TTC549 (cell line): ENCODE results near the gene CTR9.
A peak's percentile ranks its signal among the peaks of the same experiment; 100 is the strongest.

Experiments used
- FAIRE-seq: peaks from 2 replicates; lab custom pipeline; 2012; peaks lifted over from hg19 to GRCh38; lab: Jason Lieb, UNC

The CTR9 gene

DNA sequence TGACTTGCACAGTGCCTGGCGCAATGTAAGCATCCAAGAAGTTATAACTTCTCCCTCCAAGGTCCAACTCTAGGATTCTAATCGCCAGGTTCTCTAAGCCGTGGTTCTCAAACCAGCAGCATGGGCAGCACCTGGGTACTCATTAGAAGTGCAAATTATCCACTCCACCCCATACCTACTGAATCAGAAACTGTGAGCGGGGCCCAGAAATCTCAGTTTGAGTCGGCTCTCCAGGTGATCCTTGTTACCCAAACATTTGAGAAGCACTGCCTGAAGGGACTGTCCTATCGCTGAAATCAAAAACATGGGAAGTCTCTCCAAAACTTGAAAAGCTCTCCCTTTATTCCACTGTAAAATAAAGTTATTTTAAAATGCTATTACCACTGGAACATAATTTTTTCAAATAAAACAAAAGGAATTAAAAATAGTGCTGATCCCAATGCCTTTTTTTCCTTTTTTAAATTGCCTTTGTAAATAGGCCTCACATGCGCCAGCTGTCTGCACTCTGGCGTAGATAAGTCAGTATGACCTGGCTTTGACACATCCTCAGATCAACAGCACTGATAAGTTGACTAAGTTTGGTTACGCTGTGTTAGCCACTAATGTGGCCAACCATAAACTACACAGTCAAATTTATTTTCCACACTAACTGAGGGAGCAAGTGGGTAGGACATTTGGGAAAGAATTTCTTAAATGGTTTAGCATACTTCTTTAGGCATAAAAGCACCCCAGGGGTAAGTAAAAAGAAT is 8.4 kb upstream of the CTR9 start:
- no peak for FAIRE-seq

DNA sequence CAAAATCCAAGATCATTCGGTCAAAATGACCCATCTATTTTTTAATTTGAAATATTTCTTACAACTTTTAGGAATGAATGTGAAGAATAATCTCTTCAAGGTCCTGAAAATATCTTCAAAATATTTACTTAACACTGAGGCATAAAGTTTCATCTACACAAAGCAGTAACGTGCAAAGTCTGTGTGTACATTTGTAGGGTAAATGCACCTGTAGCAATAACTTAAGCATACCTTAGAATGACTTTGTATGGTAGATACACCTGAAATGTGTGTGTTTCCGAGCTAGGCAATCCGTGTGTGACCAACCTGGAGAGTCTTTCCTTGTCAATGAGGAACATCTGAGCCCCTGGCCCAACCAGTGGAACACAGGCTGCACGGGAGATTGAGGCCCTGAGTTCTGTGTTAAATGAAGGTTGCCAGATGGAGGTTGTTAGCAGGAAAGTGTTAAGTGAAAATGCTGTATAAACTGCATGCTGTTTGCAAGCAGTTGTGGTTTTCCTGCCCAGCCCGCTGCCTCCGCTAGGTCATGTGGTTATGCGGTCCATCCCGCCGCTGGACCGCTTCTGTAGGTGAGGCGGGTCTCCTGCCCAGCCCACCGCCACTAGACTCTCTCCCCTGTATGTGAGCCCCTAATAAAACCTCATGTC is 7.6 kb upstream of the CTR9 start:
- FAIRE-seq = no peak

DNA sequence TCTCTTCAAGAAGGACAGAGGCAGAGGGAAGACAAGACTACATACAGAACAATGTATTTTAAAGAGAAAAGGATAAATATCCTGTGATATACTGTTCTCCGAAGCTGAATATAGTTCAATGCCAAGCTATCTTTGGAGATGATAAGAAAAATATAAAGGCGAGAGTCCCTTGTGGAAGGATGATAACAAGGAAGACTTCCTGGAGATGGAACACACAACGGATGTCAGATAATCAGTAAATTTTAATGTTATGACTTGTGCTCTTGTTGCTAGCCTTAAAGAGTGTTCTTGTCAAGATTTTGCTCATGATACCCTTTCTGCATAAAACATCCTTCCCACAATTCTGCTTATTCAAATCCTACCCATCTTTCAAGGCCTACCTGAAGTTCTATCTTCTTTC is 6.8 kb upstream of the CTR9 start:
- no peak for FAIRE-seq

DNA sequence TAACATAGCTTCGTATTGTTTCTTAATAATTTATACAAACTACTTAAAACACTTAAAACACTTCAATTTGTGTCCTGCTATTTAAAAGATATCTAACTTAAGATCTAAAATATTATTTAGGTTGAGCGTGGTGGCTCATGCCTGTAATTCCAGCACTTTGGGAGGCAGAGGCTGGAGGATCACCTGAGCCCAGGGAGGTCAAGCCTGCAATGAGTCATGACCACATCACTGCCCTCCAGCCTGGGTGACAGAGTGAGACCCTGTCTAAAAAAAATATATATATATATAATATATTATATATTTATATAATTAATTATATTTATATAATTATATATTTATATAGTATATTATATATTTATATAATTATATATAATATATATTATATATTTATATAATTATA is 4.2 kb upstream of the CTR9 start:
- FAIRE-seq = no peak

DNA sequence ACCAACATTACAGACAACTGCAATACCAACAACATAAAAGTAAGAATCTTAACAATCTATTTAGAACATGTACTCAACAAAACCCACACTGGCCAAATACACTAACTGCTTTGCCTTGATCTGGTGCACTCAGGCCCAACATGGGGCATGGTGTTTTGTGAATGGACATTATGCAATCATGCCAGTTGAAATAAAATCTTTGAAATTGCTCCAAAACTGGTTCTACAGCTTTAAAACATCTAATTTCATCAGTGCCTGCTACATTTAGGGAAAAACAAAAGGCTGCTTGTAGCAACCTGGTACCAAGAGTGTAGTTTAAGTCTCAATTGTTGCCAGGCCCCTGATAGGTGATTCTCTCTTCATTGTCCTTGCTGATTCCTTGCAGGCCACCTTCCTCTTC is 3.3 kb upstream of the CTR9 start:
- FAIRE-seq = no peak

DNA sequence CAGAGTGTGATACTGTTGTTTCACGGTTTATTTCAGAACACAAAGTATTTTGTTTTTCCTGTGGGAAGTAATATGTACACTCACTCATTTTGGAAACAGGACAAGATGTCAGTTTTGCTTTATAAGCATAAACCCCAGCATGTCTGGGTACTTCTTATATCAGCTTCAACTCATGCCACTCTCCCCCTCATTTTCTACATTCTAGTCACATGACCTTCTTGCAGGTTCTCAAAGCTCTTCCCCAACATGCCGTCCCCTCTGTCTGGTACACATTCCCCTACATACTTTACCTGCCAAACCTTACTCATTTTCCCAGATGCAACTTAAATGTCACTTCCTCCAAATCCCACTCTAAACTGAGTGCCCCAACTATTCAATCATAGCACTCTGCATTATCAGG is 1.6 kb upstream of the CTR9 start:
- FAIRE-seq = no peak

DNA sequence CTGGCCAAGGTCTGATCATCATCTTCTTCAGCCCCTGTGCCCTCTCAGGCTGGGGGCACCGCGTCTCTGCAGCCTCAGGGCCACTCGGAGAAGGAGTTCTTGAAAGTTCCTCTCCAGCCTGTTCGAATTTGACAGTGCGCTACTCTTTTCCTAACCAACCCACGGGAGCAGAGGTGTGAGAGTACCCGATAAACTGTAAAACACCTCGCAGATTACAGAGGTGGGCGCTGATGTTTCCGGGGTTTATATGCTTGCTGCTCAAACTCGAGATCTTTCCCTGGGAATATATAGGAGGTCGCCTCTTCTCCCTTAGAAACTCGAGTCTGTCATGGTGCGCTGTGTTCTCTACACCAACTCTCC is 515 bp downstream of the CTR9 start:
- FAIRE-seq = no peak

DNA sequence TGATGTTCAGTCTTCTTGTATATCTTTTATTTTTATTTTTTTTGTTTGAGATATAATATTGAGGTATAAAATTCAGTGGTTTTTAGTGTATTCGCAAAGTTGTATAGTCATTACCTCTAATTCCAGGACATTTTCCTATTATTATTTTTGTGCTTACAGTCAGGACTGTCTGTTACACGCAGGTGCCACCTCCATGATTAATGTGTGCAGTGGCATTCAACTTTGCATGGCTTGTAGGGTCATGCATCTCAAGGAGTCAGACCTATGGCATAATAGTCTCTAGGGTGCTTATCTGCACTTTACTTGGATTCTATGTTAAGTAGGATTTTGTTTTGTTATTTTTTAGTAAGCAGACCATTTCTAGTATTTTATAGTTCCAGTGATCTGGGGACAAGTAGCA is 1.0 kb downstream of the CTR9 start:
- no peak for FAIRE-seq

DNA sequence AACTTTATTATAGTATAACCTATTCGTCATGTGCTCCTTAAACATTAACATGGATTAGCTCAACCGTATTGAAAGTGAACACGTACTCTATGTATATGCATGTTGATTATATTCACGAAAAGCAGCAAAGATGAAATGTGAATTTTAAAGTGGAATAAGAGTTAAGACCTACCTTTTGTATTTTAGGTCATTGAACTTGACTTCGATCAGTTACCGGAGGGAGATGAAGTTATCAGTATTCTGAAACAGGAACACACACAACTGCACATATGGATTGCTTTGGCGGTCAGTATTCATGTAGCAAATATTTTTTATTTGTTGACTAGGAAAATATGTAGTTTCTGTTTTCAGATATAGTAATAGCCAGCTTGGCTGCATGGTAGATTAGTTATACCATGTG is 1.4 kb downstream of the CTR9 start:
- FAIRE-seq = no peak

DNA sequence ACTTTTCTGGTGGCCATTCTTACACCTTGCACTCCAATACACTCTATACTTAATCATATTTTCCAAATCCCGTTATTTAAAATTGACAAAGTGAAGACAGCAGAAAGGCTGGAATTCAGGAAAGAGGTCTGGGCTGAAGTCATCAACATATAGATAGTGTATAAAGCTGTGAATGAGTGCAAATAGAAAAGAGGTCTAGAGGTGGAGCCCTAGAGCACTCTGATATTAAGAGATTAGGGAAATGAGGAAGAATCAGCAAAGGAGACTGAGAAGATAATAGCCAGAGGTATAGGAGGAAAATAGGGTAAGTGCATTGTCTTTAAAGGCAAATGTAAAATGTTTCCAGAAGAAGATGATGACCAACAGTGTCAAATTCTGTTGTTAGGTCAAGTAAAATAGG is 7.9 kb downstream of the CTR9 start:
- no peak for FAIRE-seq

DNA sequence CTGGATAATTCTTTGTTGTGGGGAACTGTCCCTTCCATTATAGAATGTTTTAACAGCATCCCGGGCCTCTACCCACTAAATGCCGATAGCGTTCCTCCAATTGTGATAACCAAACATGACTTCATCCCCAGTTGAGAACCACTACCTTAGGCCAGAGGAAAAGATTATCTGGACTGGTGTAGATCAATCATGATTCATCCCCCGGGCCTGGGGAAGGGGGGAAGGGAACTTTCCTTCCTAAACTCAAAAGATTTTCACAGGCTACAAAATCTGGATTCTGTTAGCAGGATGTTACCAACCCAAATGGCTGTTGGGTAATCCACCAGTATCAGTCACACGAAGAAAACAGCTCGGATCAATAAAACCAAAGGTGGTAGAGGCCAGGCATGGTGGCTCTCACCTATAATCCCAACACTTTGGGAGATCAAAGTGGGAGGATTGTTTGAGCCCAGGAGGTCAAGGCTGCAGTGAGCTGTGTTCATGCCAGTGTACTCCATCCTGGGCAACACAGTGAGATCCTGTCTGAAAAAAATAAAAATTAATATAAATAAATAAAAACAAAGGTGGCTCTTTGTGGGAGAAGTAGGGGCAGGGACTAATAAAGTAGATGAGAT is 10.1 kb downstream of the CTR9 start:
- no peak for FAIRE-seq

DNA sequence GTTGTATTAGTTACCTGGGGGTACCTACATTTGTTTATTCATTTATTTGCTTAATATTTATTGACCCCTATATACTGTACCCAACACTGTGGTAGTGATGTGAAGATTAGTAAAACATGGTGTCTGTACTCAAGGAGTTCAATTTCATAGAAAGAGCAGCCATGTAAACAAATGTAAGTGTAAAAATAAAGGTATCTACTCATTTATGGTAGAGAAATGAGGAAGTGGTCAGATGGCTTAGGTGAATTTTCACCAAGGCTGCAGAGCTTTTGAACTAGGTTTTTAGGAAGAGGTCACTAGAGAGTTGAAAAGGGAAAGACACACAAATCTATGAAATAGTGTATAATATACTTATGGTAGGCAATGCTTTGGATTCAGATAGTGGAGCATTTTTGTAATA is 11.1 kb downstream of the CTR9 start:
- no peak for FAIRE-seq

DNA sequence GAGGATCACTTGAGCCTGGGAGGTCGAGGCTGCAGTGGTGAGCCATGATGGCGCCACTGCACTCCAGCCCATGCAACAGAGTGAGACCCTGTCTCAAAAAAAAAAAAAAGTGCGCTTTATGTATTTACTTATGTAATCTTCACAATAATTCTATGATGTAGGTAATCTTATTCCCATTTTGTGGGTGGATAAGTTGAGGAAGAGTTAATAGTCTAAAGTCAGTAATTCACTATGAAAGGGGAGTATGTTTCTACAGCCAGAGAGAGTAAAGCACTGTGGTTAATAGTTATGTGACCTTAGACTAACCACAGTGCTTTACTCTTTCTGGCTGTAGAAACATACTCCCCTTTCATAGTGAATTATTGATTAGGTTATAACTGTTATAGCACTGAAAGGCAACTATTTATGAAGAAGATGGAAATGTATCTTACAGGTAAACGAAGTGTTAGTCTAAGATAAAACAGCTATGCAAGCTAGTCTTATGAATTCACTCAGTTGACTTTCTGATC is 11.9 kb downstream of the CTR9 start:
- FAIRE-seq = no peak

DNA sequence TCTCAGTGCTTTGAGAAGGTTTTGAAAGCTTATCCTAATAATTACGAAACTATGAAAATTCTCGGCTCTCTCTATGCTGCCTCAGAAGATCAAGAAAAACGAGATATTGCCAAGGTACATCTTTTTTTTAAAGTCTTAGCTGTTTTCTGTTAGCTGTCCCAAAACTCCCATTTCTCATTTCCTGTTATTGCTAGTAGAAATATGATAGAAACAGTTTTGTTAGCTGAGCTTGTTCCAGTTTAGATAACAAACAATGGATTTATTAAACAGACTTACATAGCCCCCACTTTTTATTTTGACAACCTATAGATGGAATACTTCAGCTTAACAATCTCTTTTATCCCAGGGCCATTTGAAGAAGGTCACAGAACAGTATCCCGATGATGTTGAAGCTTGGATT is 12.7 kb downstream of the CTR9 start:
- no peak for FAIRE-seq

DNA sequence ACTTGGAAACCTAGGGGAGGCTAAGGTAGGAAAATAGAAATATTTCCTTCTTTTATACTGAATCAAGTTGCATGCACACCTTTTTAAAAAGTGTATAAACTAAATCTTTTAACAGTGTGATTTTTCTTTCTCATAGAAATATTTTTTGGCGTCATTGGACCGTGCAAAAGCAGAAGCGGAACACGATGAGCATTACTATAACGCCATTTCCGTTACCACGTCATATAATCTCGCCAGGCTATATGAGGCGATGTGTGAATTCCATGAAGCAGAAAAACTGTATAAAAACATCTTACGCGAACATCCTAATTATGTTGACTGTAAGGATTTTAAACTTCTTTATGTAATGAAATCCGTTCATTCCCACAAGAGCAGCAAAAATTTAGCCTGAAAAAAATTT is 13.4 kb downstream of the CTR9 start:
- FAIRE-seq = no peak

DNA sequence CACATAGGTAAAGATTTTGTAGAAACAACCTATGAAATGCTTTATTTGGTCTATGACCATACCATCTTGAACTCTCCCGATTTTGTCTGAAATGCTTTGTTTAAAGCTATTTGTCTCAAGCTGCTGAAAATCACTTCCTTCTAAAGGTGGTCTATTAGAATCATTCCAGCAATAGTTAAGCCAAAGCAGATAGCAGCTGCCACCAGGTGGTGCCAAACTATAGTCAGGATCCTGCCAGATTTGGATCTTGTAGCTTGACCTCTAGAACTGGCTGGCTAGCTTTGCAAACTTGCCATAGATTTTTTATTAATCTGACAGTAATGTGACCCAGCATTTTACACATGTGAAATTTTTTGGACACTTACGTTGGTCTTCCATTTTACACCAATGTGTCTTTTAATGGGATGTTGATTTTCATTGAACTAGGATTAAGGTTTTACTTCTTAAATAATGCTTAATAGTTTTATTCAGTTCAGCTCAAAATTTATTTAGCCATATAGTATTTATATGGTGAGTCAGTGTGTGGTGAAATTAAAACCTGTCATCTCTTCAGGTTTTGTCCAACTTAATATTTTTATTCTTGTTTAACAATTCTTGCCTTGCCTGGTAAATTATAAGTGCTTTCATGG is 19.7 kb downstream of the CTR9 start:
- FAIRE-seq = peak; percentile 3

DNA sequence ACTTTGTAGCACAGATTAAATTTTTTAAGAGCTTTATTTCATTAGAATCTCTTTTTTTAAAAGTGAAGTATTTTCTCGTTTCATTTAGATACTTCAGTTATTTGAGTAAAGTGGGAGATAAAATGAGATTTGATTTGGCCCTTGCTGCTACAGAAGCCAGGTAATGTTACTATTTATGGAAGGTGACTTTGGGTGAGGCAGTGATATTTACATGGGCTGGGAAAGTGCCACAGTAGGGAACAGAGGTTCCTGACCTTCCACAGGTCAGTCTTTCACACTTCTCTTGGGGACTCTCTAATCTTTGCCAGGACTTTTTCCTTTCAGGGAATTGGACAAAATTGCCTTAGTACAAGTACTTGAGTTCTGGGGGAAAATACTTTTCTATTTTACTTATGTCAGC is 20.4 kb downstream of the CTR9 start:
- no peak for FAIRE-seq

DNA sequence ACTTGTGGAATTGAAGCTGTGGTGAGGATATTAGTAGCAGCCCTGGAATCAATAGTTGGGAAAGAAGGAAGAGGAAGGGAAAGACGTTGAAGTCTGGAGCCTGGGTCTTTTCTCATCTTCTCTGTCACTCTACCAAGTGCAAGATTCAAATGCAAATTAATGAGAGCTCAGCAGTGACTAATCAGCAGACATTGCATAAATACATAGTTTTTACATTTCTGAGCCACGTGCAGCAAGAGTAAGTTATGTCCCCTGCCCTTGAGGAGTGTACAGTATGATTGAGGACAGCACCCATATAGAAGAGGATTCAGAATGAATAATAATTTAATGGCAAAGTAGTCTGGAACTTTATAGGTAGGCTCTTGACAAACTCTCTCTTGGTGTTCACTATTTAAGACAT is 23.8 kb downstream of the CTR9 start:
- FAIRE-seq = no peak

DNA sequence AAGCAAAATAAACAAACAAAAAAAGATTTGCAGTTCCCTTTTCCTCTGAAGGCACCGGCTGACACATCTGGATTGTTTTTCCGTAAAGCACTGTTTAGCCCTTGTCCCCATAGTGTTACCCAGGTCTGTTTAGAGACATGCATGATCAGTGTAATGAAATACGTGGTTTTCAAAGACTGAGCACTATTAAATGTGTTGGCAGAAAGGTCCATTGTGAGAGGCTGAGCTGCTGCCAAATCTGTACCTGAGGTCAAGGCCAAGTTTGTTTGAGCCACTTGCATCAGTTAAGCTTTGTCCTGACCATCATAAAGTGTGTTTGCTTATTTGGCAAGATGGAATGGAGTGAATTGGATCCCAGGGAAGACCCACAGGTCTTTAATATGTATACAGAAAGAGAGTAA is 26.3 kb downstream of the CTR9 start:
- FAIRE-seq = no peak

DNA sequence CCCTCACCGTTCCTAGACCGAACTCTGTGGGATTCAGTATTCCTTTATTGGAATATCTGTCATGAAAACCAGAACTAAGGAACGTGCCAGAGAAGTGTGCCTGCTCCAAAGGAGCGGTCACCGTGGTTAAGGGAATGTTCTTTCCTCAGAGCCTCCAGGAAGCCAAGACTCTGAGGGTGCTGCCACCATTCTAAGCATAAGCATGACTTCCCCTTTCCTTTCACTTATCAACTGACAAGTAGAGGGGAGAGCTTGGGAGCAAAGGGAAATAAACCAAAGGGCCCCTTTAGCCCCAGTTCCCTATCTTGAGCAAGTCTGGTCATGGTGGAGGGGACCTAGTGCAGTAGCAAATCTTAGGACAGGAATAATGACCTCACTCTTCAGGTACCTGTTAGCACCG is 26.8 kb downstream of the CTR9 start:
- no peak for FAIRE-seq

DNA sequence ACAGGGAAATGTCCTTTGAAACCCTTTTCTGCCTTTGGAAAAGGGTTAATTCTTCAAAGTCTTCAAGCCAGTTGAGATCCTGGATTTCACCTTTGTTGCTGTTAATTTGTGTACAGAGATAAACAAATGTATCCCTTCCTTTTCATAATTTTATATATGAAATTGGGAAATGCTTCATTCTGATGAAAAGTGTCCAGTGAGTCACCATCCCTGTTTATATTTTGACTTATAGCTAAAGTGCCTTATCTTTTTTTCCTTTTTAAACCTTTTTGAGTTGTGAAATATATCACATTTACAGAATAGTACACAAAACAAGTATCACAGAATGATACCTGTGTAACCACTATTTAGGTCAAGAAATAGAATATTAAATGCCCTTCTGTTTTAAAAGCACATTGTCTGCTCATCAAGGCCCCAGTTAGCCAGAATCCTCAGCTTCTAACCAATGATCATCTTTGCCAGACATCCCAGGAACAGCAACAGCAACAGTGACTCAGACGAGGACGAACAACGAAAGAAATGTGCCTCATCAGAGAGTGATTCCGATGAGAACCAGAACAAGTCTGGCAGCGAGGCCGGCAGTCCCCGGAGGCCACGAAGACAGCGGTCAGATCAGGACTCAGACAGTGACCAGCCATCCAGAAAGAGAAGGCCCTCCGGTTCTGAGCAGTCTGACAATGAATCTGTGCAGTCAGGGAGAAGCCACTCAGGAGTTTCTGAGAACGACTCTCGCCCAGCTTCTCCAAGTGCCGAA is 27.3 kb downstream of the CTR9 start:
- no peak for FAIRE-seq

DNA sequence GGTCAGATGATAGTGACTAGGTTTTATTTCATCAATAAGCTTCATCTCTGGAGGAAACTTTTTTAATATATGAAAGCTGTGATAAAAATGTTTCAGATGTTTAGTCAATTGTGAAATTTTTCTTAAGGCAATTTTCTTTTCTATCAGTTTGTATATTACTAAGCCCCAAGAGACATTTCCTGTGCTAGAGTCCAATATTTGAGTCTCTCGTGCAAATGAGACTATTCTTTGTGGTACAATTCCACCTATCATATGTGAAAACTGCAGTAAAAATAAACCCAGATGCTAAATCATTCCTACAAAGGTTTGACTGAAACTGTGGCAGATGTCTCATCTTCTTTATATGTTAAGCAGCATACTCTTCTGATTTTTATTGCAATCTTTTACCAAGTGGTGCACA is 28.0 kb downstream of the CTR9 start:
- no peak for FAIRE-seq

DNA sequence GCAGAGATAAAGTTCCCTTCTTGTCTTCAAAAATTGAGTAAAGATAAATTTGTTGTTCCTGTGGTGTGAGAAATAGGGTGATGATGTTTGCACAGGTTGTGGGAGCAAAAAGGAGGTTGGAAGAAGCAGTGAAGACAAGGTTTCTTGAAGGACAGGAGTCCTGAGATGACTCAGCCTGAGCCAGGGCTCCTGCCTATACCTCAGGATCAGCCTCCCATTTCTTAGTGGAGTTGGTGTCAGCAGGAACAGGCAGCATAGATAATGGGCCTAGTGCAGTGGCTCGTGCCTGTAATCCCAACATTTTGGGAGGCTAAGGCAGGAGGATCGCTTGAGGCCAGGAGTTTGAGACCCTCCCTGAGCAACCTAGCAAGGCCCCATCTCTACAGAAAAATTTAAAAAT is 29.0 kb downstream of the CTR9 start:
- no peak for FAIRE-seq
